RWPE1 (cell line): ENCODE measurements around the gene DNAH1.

Source experiments
- CTCF ChIA-PET: fragments of 350-600 bp; sonication (Branson Sonifier 250); formaldehyde crosslinking; extraction: SDS; loops from one replicate; lab custom pipeline; 2021; lab: Yijun Ruan, JAX
- POLR2A ChIA-PET: fragments of 400-600 bp; formaldehyde crosslinking; extraction: SDS; loops from one replicate; lab custom pipeline; 2020; ENCODE audit warnings: antibody characterized with exemption; ENCODE audit not compliant: low non-redundant PET; lab: Yijun Ruan, JAX
- DNase-seq: peaks from one replicate; pipeline ENCODE4 v3.0.0; 2012; ENCODE audit warnings: low spot score
- H3K27ac ChIP-seq: fragments of 450-650 bp; 2 replicates; pipeline ENCODE4 v1.5.1; 2017
- TF ChIP-seq, protein P1 (sequence below): fragments of 450-650 bp; conservative IDR thresholded peaks from 2 replicates; pipeline ENCODE4 v1.5.1; 2017; ENCODE audit warnings: low read depth, mild to moderate bottlenecking

DNAH1 gene

GRCh38 chr3:52289747-52290595 is 26.1 kb upstream of the DNAH1 start:
- DNase-seq: no peak
- TF ChIP-seq, protein P1, sequence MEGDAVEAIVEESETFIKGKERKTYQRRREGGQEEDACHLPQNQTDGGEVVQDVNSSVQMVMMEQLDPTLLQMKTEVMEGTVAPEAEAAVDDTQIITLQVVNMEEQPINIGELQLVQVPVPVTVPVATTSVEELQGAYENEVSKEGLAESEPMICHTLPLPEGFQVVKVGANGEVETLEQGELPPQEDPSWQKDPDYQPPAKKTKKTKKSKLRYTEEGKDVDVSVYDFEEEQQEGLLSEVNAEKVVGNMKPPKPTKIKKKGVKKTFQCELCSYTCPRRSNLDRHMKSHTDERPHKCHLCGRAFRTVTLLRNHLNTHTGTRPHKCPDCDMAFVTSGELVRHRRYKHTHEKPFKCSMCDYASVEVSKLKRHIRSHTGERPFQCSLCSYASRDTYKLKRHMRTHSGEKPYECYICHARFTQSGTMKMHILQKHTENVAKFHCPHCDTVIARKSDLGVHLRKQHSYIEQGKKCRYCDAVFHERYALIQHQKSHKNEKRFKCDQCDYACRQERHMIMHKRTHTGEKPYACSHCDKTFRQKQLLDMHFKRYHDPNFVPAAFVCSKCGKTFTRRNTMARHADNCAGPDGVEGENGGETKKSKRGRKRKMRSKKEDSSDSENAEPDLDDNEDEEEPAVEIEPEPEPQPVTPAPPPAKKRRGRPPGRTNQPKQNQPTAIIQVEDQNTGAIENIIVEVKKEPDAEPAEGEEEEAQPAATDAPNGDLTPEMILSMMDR: no peak
- H3K27ac ChIP-seq: peak overlapping the region; percentile 4; the same call in 1 of the 2 replicates
- CTCF ChIA-PET: interaction anchor here (0.5 to 0.7 kb wide), 2 partner anchors 49 to 106 kb away, joined by 4 to 5 read pairs; no protein-coding TSS in a partner anchor
- POLR2A ChIA-PET: no interaction called here

GRCh38 chr3:52290596-52291507 is 25.3 kb upstream of the DNAH1 start:
- TF ChIP-seq, protein P1: no peak
- POLR2A ChIA-PET: no interaction called here
- no peak for DNase-seq
- CTCF ChIA-PET: interaction anchor here (0.5 to 0.7 kb wide), 3 partner anchors 49 to 107 kb away, joined by 4 to 5 read pairs (median 4); no protein-coding TSS in a partner anchor
- 0 out of 2 replicates have a peak overlapping the region, but pooled peaks have one; percentile 4 for H3K27ac ChIP-seq

GRCh38 chr3:52291508-52292181 is 24.5 kb upstream of the DNAH1 start:
- ChIA-PET POLR2A (no interaction called here), CTCF (interaction anchor here (1.0 kb wide), 1 partner anchor 48 kb away, joined by 5 read pairs; no protein-coding TSS in a partner anchor)
- no peak overlapping the region for H3K27ac ChIP-seq
- TF ChIP-seq, protein P1: no peak; the same call in 1 of the 2 replicates
- DNase-seq: no peak

- POLR2A ChIA-PET: no interaction called here
- DNase-seq: no peak
- CTCF ChIA-PET: interaction anchor here (0.6 to 1.0 kb wide), 3 partner anchors 47 to 105 kb away, joined by 3 to 7 read pairs (median 5); no protein-coding TSS in a partner anchor
- no peak overlapping the region for H3K27ac ChIP-seq
- TF ChIP-seq, protein P1: no peak
Measured at GRCh38 chr3:52292247-52293065, 23.7 kb upstream of the DNAH1 start.

GRCh38 chr3:52293491-52294319 is 22.4 kb upstream of the DNAH1 start:
- TF ChIP-seq, protein P1: no peak
- H3K27ac ChIP-seq: no peak overlapping the region
- CTCF ChIA-PET: interaction anchor here (0.6 to 1.0 kb wide), 2 partner anchors 33 to 46 kb away, joined by 3 to 7 read pairs; no protein-coding TSS in a partner anchor
- no peak for DNase-seq
- POLR2A ChIA-PET: no interaction called here
